Prostate gland (tissue), 2 donors: ENCODE measurements around the gene EVI5. TPM values are rescaled to one million over a fixed set of nuclear protein-coding genes. Genes with fewer than 3 reads are reported as not detected.
"Not testable (repeated sequence)": the region's sequence is repeated elsewhere in the genome, so short reads cannot be mapped to it uniquely, and the experiment has no call there.

Source experiments
- DNase-seq: peaks from one replicate; pipeline ENCODE4 v3.0.0-alpha.2; 2019; ENCODE audit warnings: low spot score
- H3K27ac ChIP-seq, 2 donors: fragments of 200-600 bp; sonication (generic); 2 replicates each; pipeline ENCODE4 v1.5.1; 2017 to 2019
- H3K27me3 ChIP-seq: fragments of 200-600 bp; sonication (generic); replicated peaks from 2 replicates; pipeline ENCODE4 v1.5.1; 2019; ENCODE audit not compliant: insufficient read depth
- H3K36me3 ChIP-seq, 2 donors: fragments of 200-600 bp; sonication (generic); 1 replicate in 1 of 2; 2 replicates in 1 of 2; pipeline versions ENCODE4 v1.5.1 to v1.8.1; 2017 to 2019
- H3K4me1 ChIP-seq: fragments of 200-600 bp; sonication (generic); replicated peaks from 2 replicates; pipeline ENCODE4 v1.5.1; 2019
- H3K4me3 ChIP-seq, 2 donors: fragments of 200-600 bp; sonication (generic); 2 replicates each; pipeline ENCODE4 v1.5.1; 2017 to 2019
- H3K9me3 ChIP-seq: fragments of 200-600 bp; sonication (generic); 2 replicates; pipeline ENCODE4 v1.5.1; 2017
- POLR2A ChIP-seq: fragments of 450-650 bp; IDR thresholded peaks from one replicate; pipeline ENCODE4 v1.6.1; 2016; ENCODE audit warnings: antibody characterized with exemption, mild to moderate bottlenecking
- POLR2AphosphoS5 ChIP-seq: sonication (generic); formaldehyde crosslinking; IDR thresholded peaks from one replicate; pipeline ENCODE4 v1.6.1; 2017; ENCODE audit warnings: antibody characterized with exemption
- WGBS: methylation state at CpG from one replicate; pipeline ENCODE4 v1.1.5; 2018; 5-methylcytosine and 5-hydroxymethylcytosine counted together
- intact Hi-C: fragments of 100-400 bp; cut with DNase I; formaldehyde crosslinking; loops from one replicate; pipeline ENCODE4 v1.14.2; 2022
- total RNA-seq, 2 donors: library from RNA; depleted of rRNA; stranded (reverse); fragments of >200 nt; gene quantifications; one replicate each; pipeline ENCODE4 v1.1.0, GENCODE V29; 2016
- TF ChIP-seq, protein P1 (sequence below), 4 experiments: fragments of 200-600 bp in 2 of 4; fragments of 450-650 bp in 2 of 4; sonication (generic) in 2 of 4; IDR thresholded peaks; 1 replicate in 3 of 4; 2 replicates in 1 of 4; pipeline ENCODE4 v1.5.1; 2016 to 2019; ENCODE audit warnings: antibody characterized with exemption in 4 of 4, mild to moderate bottlenecking in 2 of 4, moderate library complexity in 2 of 4

Gene EVI5
- total RNA-seq, 2 donors from 2014 or later: 22.2 to 38.6 TPM

DNA sequence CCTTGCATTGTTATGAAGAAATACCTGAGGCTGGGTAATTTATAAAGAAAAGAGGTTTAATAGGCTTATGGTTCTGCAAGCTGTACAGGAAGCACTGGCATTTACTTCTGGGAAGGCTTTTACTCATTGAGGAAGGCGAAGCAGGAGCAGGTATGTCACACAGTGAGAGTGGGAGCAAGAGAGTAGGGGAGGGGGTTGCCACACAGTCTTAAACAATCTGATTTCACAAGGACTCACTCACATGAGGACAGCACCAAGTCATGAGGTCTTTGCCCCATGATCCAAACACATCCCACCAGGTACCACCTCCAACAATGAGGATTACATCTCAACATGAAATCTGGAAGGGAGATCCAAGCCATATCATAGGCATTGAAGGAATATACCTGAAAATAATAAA, 127.2 kb downstream of the EVI5 start:
- Histone ChIP-seq H3K4me1 (no peaks in the 10 kb centered on the region), H3K27ac (no peak overlapping the region), H3K4me3 (no peak overlapping the region), H3K27me3 (no peaks in the 10 kb centered on the region), H3K9me3 (no peaks in the 10 kb centered on the region), H3K36me3 (no peaks in the 10 kb centered on the region)
- intact Hi-C loops: no loop called here
- TF ChIP-seq POLR2A (no peak), POLR2AphosphoS5 (no peak)
- TF ChIP-seq, protein P1, sequence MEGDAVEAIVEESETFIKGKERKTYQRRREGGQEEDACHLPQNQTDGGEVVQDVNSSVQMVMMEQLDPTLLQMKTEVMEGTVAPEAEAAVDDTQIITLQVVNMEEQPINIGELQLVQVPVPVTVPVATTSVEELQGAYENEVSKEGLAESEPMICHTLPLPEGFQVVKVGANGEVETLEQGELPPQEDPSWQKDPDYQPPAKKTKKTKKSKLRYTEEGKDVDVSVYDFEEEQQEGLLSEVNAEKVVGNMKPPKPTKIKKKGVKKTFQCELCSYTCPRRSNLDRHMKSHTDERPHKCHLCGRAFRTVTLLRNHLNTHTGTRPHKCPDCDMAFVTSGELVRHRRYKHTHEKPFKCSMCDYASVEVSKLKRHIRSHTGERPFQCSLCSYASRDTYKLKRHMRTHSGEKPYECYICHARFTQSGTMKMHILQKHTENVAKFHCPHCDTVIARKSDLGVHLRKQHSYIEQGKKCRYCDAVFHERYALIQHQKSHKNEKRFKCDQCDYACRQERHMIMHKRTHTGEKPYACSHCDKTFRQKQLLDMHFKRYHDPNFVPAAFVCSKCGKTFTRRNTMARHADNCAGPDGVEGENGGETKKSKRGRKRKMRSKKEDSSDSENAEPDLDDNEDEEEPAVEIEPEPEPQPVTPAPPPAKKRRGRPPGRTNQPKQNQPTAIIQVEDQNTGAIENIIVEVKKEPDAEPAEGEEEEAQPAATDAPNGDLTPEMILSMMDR (IDR thresholded peaks at IDR 0.05): no peak
- WGBS: 96% methylated on average over 1 of the region's 1 CpG
- no peak for DNase-seq

DNA sequence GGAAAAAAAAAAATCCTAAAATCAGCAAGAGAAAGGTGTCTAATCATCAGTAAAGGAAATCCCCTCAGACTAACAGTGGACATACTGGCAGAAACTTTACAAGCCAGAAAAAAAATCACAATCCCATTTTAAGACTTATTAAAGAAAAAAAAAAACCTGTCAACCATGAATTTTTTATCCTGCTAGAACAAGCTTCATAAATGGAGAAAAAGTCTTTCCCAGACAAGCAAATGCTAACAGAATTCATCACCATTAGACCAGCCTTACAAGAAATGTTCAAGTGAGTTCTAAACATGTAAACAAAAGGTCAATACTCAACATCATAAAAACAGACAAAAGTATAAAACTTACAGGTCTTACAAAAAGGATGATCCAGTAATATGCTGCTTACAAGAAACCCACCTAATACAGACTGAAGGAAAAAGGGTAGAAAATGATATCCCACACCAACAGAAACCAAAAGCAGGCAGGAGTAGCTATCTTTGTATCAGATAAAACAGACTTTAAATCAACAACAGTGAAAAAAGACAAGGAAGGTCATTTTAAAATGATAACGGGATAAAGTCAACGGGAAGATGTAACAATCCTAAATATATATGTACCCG, 129.6 kb downstream of the EVI5 start:
- no peaks in the 10 kb centered on the region for H3K27me3 ChIP-seq
- DNase-seq: no peak
- no peaks in the 10 kb centered on the region for H3K9me3 ChIP-seq
- intact Hi-C loops: no loop called here
- no peak for TF ChIP-seq POLR2AphosphoS5
- TF ChIP-seq, protein P1 (IDR thresholded peaks at IDR 0.05): no peak
- H3K27ac ChIP-seq: no peak overlapping the region
- no peak overlapping the region for H3K4me3 ChIP-seq
- H3K4me1 ChIP-seq: no peaks in the 10 kb centered on the region
- 94% methylated on average over 3 of the region's 3 CpGs for WGBS
- H3K36me3 ChIP-seq: no peaks in the 10 kb centered on the region

DNA sequence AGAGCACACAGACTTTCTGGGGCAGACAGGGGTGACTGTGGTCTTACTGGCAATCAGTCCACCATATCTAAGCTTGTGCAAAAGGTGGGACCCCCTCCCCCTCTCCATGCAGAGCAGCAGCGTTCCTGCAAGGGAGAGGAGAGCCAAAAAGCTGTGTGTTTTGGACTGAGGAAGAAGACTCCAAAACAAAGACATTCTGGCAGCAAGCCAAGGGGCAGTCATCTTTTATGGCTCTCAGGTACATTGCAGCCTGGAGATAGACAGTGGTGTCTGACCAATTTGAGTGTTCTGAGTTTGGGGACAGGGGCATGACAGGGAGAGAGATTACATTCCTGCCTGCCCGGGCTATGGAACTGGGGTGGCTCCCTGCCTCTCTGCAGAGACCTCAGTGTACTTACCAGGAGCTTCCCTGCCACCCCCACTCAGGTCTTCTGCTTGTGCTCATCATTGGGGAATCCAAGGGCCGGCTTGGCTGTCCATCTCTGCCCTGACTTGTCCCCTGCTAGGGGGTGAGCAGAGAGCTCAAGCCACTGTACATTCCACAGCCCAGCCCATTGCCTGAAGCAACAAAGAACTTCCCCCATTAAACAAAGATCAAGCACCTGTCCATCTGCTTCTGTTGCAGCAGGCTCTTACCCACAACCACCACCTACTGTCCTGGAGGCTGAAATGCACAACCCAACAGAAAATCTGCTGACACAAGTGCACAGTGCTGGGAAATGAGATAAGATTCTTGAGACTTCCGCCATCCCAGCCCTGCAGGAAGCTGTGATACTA, 131.1 kb downstream of the EVI5 start:
- TF ChIP-seq POLR2A (no peak), POLR2AphosphoS5 (no peak)
- TF ChIP-seq, protein P1 (IDR thresholded peaks at IDR 0.05): no peak
- DNase-seq: no peak
- H3K4me1 ChIP-seq: no peaks in the 10 kb centered on the region
- H3K27ac ChIP-seq: no peak overlapping the region
- no peak overlapping the region for H3K4me3 ChIP-seq
- H3K36me3 ChIP-seq: no peaks in the 10 kb centered on the region
- H3K9me3 ChIP-seq: no peaks in the 10 kb centered on the region
- intact Hi-C loops: no loop called here
- 82% methylated on average over 4 of the region's 4 CpGs for WGBS
- no peaks in the 10 kb centered on the region for H3K27me3 ChIP-seq

DNA sequence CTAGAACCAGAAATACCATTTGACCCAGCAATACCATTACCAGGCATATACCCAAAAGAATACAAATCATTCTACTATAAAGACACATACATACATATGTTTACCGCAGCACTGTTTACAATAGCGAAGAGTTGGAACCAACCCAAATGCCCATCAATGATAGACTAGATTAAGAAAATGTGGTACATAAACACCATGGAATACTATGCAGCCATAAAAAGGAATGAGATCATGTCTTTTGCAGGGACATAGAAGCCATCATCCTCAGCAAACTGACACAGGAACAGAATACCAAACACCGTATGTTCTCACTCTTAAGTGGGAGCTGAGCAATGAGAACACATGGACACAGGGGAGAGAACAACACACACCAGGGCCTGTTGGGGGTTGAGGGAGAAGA, 144.2 kb downstream of the EVI5 start:
- 96% methylated on average over 3 of the region's 3 CpGs for WGBS
- DNase-seq: not testable (repeated sequence)

DNA sequence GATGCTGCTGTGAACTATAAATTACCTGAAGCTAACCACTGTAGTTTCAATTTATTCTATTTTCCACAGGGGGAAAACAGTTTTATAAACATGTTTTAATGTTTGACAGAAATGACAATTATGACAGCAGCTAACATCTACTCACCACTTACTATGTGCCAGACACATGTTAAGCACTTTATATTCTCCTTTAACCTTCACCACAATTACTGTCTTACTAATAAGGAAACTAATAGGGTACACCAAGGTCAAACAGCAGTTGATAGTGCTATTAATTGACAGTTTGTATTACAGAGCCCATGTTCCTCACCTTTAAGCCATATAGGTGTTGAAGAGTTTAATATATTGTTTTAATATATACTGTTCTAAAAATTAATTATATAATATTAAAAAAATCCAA, 146.4 kb downstream of the EVI5 start:
- intact Hi-C loops: no loop called here
- DNase-seq: no peak
- Histone ChIP-seq H3K9me3 (no peaks in the 10 kb centered on the region), H3K4me1 (no peaks in the 10 kb centered on the region), H3K27ac (no peak overlapping the region), H3K36me3 (no peaks in the 10 kb centered on the region), H3K4me3 (no peak overlapping the region), H3K27me3 (no peaks in the 10 kb centered on the region)
- no peak for TF ChIP-seq POLR2A

More for the DNA sequence above, 144.2 kb downstream of the EVI5 start:
- H3K27me3 ChIP-seq, H3K4me1 ChIP-seq, intact Hi-C loops, H3K27ac ChIP-seq, H3K4me3 ChIP-seq, H3K9me3 ChIP-seq, H3K36me3 ChIP-seq: not testable (repeated sequence)

DNA sequence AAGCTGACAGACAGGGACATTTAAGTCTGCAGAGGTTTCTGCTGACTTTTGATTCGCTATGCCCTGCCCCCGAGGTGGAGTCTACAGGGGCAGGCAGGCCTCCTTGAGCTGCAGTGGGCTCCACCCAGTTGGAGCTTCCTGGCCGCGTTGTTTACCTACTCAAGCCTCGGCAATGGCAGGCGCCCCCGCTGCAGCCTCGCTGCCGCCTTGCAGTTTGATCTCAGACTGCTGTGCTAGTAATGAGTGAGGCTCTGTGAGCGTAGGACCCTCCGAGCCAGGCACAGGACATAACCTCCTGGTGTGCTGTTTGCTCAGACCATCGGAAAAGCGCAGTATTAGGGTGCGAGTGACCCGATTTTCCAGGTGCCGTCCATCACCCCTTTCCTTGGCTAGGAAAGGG, 149.7 kb downstream of the EVI5 start:
- H3K27ac ChIP-seq, H3K9me3 ChIP-seq, H3K27me3 ChIP-seq, intact Hi-C loops, H3K36me3 ChIP-seq, H3K4me3 ChIP-seq, DNase-seq, H3K4me1 ChIP-seq: not testable (repeated sequence)
- 95% methylated on average over 16 of the region's 16 CpGs for WGBS
